Measurements from ENCODE around the gene MERTK.
"Not testable (repeated sequence)": the region's sequence is repeated elsewhere in the genome, so short reads cannot be mapped to it uniquely, and the experiment has no call there.

MERTK gene

GRCh38 chr2:111897924-111898702, at the start of gene MERTK:
Gene MERTK, plus strand, starts transcription at chr2:111898607. Its CDS starts 129 bp downstream, at chr2:111898736.
- DNase-seq (ENCODE audit: low read depth): peak; percentile 11

GRCh38 chr2:111850646-111851045, 47.8 kb upstream of the MERTK start:
- DNase-seq (ENCODE audit: low read depth): not testable (repeated sequence)

- DNase-seq (ENCODE audit: low read depth): not testable (repeated sequence)
Measured at GRCh38 chr2:111852544-111852943, 45.9 kb upstream of the MERTK start.

GRCh38 chr2:111860005-111860404, 38.4 kb upstream of the MERTK start:
- not testable (repeated sequence) for DNase-seq (ENCODE audit: low read depth)

- not testable (repeated sequence) for DNase-seq (ENCODE audit: low read depth)
Measured at GRCh38 chr2:111865124-111865523, 33.3 kb upstream of the MERTK start.

GRCh38 chr2:111872806-111873205, 25.6 kb upstream of the MERTK start:
- DNase-seq (ENCODE audit: low read depth): not testable (repeated sequence)

GRCh38 chr2:111883661-111884591, 14.5 kb upstream of the MERTK start, which contains the start of gene ANAPC1:
Gene ANAPC1, minus strand, starts transcription at chr2:111884193. Its CDS starts 3,368 bp downstream, at chr2:111880825.
- DNase-seq (ENCODE audit: low read depth): peak; percentile 73

- no peak for DNase-seq (ENCODE audit: low read depth)
Measured at GRCh38 chr2:111884592-111884964, 13.8 kb upstream of the MERTK start.

- no peak for DNase-seq (ENCODE audit: low read depth)
Measured at GRCh38 chr2:111896024-111896423, 2.4 kb upstream of the MERTK start.

- no peak for DNase-seq (ENCODE audit: low read depth)
Measured at GRCh38 chr2:111896576-111896975, 1.8 kb upstream of the MERTK start.

- DNase-seq (ENCODE audit: low read depth): no peak
Measured at GRCh38 chr2:111897630-111897923, 830 bp upstream of the MERTK start.

- no peak for DNase-seq (ENCODE audit: low read depth)
Measured at GRCh38 chr2:111898703-111899514, 502 bp downstream of the MERTK start.

GRCh38 chr2:111900859-111901258, 2.5 kb downstream of the MERTK start:
- no peak for DNase-seq (ENCODE audit: low read depth)

GRCh38 chr2:111903516-111903915, 5.1 kb downstream of the MERTK start:
- DNase-seq (ENCODE audit: low read depth): no peak

- DNase-seq (ENCODE audit: low read depth): no peak
Measured at GRCh38 chr2:111903930-111904439, 5.6 kb downstream of the MERTK start.

- DNase-seq (ENCODE audit: low read depth): no peak
Measured at GRCh38 chr2:111904726-111905474, 6.5 kb downstream of the MERTK start.

- not testable (repeated sequence) for DNase-seq (ENCODE audit: low read depth)
Measured at GRCh38 chr2:111905475-111905869, 7.1 kb downstream of the MERTK start.

- DNase-seq (ENCODE audit: low read depth): no peak
Measured at GRCh38 chr2:111905990-111906735, 7.8 kb downstream of the MERTK start.

- no peak for DNase-seq (ENCODE audit: low read depth)
Measured at GRCh38 chr2:111908578-111908977, 10.2 kb downstream of the MERTK start.

- no peak for DNase-seq (ENCODE audit: low read depth)
Measured at GRCh38 chr2:111909079-111909478, 10.7 kb downstream of the MERTK start.

All from T-helper 22 cell (primary cell).